GM19193 (cell line): Measurements from ENCODE around the gene CDKAL1.

Source experiments
- POLR2A ChIP-seq: IDR thresholded peaks from 4 replicates; pipeline ENCODE4 v1.6.1; 2011; ENCODE audit not compliant: insufficient read depth, insufficient read length; ENCODE audit errors: extremely low read depth

The CDKAL1 gene

GRCh38 chr6:21158873-21159272, 624.6 kb downstream of the CDKAL1 start:
- TF ChIP-seq POLR2A = no peak

GRCh38 chr6:21159465-21159864, 625.2 kb downstream of the CDKAL1 start:
- TF ChIP-seq POLR2A = no peak

DNA sequence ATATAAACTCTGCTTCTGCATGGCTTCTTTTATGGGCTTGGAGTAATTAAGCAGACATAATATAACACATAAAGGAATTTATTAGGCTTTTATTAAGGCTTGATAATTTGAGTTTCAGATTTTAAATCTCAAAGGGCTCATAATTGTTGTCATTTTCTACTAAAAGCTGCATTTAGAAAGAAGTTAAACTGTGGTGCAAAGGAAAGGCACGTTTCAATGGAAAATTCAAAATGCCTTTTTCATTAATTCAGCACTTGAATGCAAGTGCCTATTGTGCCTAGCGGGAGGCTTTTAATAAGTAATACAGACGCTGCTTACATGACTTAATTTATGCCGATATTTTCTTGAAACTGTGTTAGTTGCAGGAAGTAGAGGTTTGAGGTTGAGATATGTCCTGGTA, 627.5 kb downstream of the CDKAL1 start:
- no peak for TF ChIP-seq POLR2A

GRCh38 chr6:21163110-21163837, 629.0 kb downstream of the CDKAL1 start:
- TF ChIP-seq POLR2A = no peak

- TF ChIP-seq POLR2A = no peak
These were observed 629.6 kb downstream of the CDKAL1 start for GRCh38 chr6:21163838-21164180.

- TF ChIP-seq POLR2A = no peak
These were observed 630.6 kb downstream of the CDKAL1 start for GRCh38 chr6:21164768-21165326.

GRCh38 chr6:21166754-21167153, 632.5 kb downstream of the CDKAL1 start:
- TF ChIP-seq POLR2A = no peak

GRCh38 chr6:21167790-21168189, 633.5 kb downstream of the CDKAL1 start:
- no peak for TF ChIP-seq POLR2A

DNA sequence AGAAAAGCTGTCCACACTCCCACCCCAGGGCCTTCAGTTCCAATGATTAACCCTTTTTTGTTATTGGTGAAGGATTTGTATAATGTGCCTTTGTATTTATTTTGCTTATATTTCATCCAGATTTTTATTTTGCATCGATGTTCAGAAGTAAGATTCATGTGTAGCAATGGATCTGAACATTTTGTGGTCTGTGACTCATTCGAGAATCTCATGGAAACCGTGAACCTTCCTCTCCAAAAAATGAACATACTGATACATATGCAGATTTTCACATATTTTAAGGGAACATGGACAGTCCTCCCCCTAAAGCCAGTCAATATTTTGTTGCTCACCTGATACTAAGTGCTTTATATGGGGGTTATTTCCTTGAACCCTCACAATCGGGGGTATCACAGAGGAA, 637.5 kb downstream of the CDKAL1 start:
- TF ChIP-seq POLR2A = no peak

DNA sequence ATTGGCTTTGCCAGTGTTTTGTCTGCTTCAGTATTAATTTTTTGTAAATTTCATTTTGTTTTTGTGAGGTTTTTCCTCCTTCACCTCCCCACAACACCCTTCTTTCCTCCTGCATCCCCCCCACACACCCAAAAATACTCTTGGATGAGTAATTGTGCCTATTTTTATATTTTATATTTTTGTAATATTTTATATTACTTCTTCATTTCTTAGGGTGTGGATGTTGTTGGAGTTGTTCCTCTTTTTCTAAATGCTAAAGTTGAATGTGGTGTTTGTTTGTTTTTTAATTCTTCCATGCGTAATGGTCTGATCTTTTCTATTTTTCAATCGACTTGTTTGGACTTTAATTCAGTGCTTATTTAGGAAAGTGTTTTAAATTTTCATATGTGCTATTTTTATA, 638.8 kb downstream of the CDKAL1 start:
- no peak for TF ChIP-seq POLR2A

GRCh38 chr6:21173678-21174077, 639.4 kb downstream of the CDKAL1 start:
- no peak for TF ChIP-seq POLR2A

GRCh38 chr6:21176197-21176596, 641.9 kb downstream of the CDKAL1 start:
- TF ChIP-seq POLR2A = no peak

DNA sequence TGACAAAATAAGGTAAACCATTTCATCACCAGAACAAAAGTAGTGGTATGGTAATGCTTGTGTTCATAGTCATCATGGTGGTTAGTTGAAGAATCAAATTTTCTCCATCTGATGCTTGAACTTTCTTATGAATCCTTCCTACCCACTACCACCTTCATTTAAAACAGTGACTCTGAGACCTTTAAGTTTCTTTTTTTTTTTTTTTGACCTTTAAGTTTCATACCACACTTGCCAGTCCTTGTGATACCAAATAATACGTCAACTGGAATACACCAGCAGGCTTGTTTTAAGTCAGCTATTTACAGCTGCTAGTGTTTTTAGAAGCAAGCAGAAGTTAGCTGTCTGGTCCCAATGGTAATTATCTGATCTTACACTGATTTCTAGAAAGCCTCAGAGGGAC, 645.9 kb downstream of the CDKAL1 start:
- no peak for TF ChIP-seq POLR2A

GRCh38 chr6:21180800-21181337, 646.6 kb downstream of the CDKAL1 start:
- TF ChIP-seq POLR2A = no peak

DNA sequence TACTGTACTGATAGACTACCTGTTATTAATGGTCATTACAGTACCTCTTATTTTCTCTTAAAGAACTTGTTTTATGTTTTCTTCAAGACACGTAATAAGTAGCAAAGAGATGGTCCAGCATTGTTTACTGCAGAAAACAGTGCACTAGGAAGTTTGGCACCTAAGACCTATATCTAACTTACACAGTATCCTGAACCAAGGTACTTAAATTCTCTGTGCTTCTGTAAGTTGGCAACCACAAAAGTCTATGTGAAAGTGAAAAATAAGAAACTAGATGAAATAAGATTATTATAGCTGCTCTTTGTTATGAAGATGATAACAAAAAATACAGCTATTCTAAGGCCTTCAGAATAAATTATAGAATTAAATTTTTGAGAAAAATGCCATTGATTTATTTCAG, 647.6 kb downstream of the CDKAL1 start:
- no peak for TF ChIP-seq POLR2A

DNA sequence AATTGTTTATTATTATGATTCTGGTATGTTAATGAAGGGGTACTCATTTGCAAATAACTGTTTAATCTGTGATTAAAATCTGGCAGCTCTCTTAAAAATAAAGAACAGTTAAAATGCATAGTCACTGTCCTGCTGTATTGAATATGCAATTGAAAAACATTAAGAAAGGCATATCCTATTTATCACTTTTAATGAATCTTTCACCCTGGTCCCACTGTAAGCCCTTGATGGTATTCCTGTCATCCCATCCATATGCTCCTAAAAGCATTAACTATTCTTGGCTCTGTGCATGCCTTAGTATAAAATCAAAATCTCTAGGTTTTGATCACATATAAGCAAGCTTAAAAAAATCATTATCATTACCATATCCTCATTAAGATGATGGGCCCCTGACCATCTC, 648.3 kb downstream of the CDKAL1 start:
- no peak for TF ChIP-seq POLR2A
